ENCODE measurements around the gene CACNA1I. TPM values are rescaled to one million over a fixed set of nuclear protein-coding genes. Genes with fewer than 3 reads are reported as not detected.

The CACNA1I gene
- total RNA-seq, 2 experiments from 2014 or later = 29.2 to 30.1 TPM

DNA sequence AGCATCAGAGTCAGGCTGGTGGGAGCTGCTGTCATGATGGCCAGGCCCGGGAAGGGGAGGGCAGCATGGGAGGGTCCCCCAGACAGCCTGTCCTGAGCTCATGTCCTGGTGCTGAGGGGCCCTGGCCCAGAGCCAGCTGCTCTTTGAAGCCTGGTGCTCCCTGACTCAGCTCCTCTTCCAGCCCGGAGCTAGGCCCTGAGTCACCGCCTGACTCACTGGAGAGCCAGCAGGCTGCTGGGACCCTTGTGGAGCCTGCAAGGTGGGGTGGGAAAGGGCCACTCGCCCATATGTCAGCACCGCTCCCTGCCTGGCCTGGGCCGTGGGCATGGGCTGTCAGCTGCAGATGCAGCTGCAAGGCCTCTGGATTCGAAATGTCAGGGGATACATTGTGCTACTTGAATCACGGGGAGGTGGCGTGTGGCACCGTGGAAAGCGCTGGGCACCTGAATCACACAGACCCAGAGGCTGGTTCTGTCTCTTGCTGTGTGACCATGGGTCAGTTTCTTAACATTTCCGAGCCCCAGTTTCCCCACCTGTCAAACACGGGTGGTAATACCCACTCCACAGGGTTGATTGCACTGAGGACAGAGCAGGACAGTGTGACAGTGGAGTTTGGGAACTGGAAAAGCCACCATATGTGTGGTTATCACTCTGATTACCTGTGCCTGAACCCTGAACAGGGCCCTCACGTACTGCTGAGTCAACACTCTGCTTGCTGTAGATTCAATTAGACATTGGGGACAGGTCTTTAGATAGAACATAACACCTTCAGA lies 4.4 kb downstream of the CACNA1I start:
- Histone ChIP-seq H3K36me3 (ENCODE audit: insufficient read depth, low read length) (no peaks in the 10 kb centered on the region), H3K4me1 (ENCODE audit: insufficient read depth, low read length) (no peaks in the 10 kb centered on the region), H3K27me3 (ENCODE audit: control insufficient read depth in 1 of 2, insufficient read depth in 2 of 2, low read length in 2 of 2) (peaks cover 0 to 2% of the 10 kb centered on the region in 2 experiments), H3K27ac (ENCODE audit: low read depth in 1 of 2, low read length in 2 of 2) (no peak overlapping the region), H3K9me3 (ENCODE audit: control insufficient read depth in 1 of 2, insufficient read depth in 1 of 2, low read length in 2 of 2) (no peaks in the 10 kb centered on the region), H3K4me3 (ENCODE audit: low read length) (no peak overlapping the region)
- TF ChIP-seq, protein P1, sequence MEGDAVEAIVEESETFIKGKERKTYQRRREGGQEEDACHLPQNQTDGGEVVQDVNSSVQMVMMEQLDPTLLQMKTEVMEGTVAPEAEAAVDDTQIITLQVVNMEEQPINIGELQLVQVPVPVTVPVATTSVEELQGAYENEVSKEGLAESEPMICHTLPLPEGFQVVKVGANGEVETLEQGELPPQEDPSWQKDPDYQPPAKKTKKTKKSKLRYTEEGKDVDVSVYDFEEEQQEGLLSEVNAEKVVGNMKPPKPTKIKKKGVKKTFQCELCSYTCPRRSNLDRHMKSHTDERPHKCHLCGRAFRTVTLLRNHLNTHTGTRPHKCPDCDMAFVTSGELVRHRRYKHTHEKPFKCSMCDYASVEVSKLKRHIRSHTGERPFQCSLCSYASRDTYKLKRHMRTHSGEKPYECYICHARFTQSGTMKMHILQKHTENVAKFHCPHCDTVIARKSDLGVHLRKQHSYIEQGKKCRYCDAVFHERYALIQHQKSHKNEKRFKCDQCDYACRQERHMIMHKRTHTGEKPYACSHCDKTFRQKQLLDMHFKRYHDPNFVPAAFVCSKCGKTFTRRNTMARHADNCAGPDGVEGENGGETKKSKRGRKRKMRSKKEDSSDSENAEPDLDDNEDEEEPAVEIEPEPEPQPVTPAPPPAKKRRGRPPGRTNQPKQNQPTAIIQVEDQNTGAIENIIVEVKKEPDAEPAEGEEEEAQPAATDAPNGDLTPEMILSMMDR (IDR thresholded peaks at IDR 0.05) = no peak
- no peak for DNase-seq
- CTCF ChIA-PET = no interaction called here
- Mint-ChIP-seq H3K36me3 (ENCODE audit: low read depth) (no peaks in the 10 kb centered on the region), H3K4me3 (no peak overlapping the region), H3K9me3 (no peaks in the 10 kb centered on the region), H3K27ac (no peak overlapping the region), H3K4me1 (ENCODE audit: low read depth) (no peaks in the 10 kb centered on the region), H3K27me3 (no peaks in the 10 kb centered on the region)
- POLR2A ChIA-PET = no interaction called here
- no peak for ATAC-seq (ENCODE audit: poor library complexity)
- intact Hi-C loops (cut with DNase I, micrococcal nuclease) = no loop called here

DNA sequence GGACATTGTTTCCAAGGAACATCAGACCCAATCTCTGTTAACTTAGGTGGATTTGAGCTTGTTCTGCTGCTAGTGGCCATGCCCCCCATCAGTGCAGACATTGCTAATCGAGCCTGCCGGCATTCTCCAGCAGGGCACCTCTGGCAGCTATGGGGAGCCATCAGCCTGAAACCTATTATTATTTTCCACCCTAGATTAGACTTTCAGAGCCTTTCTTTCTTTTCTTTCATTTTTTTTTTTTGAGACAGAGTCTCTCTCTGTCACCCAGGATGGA lies 4.9 kb downstream of the CACNA1I start:
- ATAC-seq (ENCODE audit: poor library complexity) (no peak), DNase-seq (no peak)
- H3K4me3 ChIP-seq (ENCODE audit: low read length) = no peak overlapping the region
- H3K9me3 Mint-ChIP-seq = no peaks in the 10 kb centered on the region
- H3K9me3 ChIP-seq (ENCODE audit: control insufficient read depth in 1 of 2, insufficient read depth in 1 of 2, low read length in 2 of 2) = no peaks in the 10 kb centered on the region
- H3K27ac ChIP-seq (ENCODE audit: low read depth in 1 of 2, low read length in 2 of 2) = no peak overlapping the region
- CTCF ChIA-PET = no interaction called here
- TF ChIP-seq, protein P1 (IDR thresholded peaks at IDR 0.05) = no peak
- no peaks in the 10 kb centered on the region for H3K4me1 Mint-ChIP-seq (ENCODE audit: low read depth)
- intact Hi-C loops (cut with DNase I, micrococcal nuclease) = no loop called here
- H3K36me3 Mint-ChIP-seq (ENCODE audit: low read depth) = no peaks in the 10 kb centered on the region
- H3K27ac Mint-ChIP-seq = no peak overlapping the region
- POLR2A ChIA-PET = no interaction called here
- no peak overlapping the region for H3K4me3 Mint-ChIP-seq
- no peaks in the 10 kb centered on the region for H3K4me1 ChIP-seq (ENCODE audit: insufficient read depth, low read length)
- peaks cover 0 to 2% of the 10 kb centered on the region in 2 experiments for H3K27me3 ChIP-seq (ENCODE audit: control insufficient read depth in 1 of 2, insufficient read depth in 2 of 2, low read length in 2 of 2)
- no peaks in the 10 kb centered on the region for H3K27me3 Mint-ChIP-seq
- no peaks in the 10 kb centered on the region for H3K36me3 ChIP-seq (ENCODE audit: insufficient read depth, low read length)

DNA sequence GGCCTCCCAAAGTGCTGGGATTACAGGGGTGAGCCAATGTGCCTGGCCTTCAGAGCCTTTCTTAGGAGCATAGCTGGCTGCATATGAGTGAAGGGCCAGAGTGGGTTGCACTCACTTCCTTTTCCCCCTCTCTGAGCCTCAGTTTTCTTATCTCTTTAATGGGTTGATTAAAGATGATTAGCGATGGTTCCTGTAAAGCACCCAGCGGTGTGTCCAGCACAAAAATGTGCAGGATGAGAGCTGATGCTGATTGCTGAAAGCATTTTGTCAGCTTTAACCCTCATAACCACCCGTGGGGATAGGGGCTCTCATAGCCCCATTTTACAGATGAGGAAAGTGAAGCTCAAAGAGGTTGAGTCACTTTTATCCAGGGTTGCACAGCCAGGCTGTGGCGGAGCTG lies 5.5 kb downstream of the CACNA1I start:
- ChIA-PET CTCF (no interaction called here), POLR2A (no interaction called here)
- no peak overlapping the region for H3K27ac Mint-ChIP-seq

More for the DNA sequence above, 5.5 kb downstream of the CACNA1I start:
- TF ChIP-seq, protein P1 (IDR thresholded peaks at IDR 0.05) = no peak
- no peak for DNase-seq
- Histone ChIP-seq H3K36me3 (ENCODE audit: insufficient read depth, low read length) (no peaks in the 10 kb centered on the region), H3K4me1 (ENCODE audit: insufficient read depth, low read length) (no peaks in the 10 kb centered on the region), H3K27ac (ENCODE audit: low read depth in 1 of 2, low read length in 2 of 2) (no peak overlapping the region), H3K27me3 (ENCODE audit: control insufficient read depth in 1 of 2, insufficient read depth in 2 of 2, low read length in 2 of 2) (peaks cover 0 to 2% of the 10 kb centered on the region in 2 experiments), H3K4me3 (ENCODE audit: low read length) (no peak overlapping the region), H3K9me3 (ENCODE audit: control insufficient read depth in 1 of 2, insufficient read depth in 1 of 2, low read length in 2 of 2) (no peaks in the 10 kb centered on the region)
- Mint-ChIP-seq H3K36me3 (ENCODE audit: low read depth) (no peaks in the 10 kb centered on the region), H3K9me3 (no peaks in the 10 kb centered on the region), H3K27me3 (peaks cover 3% of the 10 kb centered on the region), H3K4me1 (ENCODE audit: low read depth) (no peaks in the 10 kb centered on the region), H3K4me3 (no peak overlapping the region)
- intact Hi-C loops (cut with DNase I, micrococcal nuclease) = no loop called here
- ATAC-seq (ENCODE audit: poor library complexity) = no peak
